A549 (cell line): ENCODE measurements around the gene HERC2. TPM values are rescaled to one million over a fixed set of nuclear protein-coding genes. Genes with fewer than 3 reads are reported as not detected.

Experiments
- ATAC-seq, 2 experiments: fragments of 200-7000 bp in 1 of 2; fragments of >200 bp in 1 of 2; cut with Nextera tagmentation in 1 of 2; cut with Tn5 transposase in 1 of 2; 3 replicates each; pipeline versions ENCODE4 v1.8.0 to v1.9.1; 2018 to 2020; ENCODE audit warnings: mild to moderate bottlenecking in 1 of 2, moderate library complexity in 1 of 2
- CTCF ChIA-PET: fragments of 300-600 bp; sonication (Branson Sonifier 250); formaldehyde crosslinking; extraction: SDS; loops from one replicate; lab custom pipeline; 2021; ENCODE audit warnings: antibody characterized with exemption, inconsistent platforms; lab: Yijun Ruan, JAX
- POLR2A ChIA-PET: fragments of 350-600 bp; formaldehyde crosslinking; extraction: SDS; loops from one replicate; lab custom pipeline; 2021; ENCODE audit warnings: antibody characterized with exemption, inconsistent platforms; lab: Yijun Ruan, JAX
- DNase-seq, 2 experiments: peaks; one replicate each; pipeline versions ENCODE4 v3.0.0 to v3.0.0-alpha.2; 2011 to 2016; ENCODE audit warnings: low read depth in 1 of 2, low spot score in 1 of 2
- FAIRE-seq: peaks from 2 replicates; lab custom pipeline; 2011; peaks lifted over from hg19 to GRCh38; lab: Jason Lieb, UNC
- H3K27ac ChIP-seq, 2 experiments: fragments of >200 bp; sonication (Bioruptor Twin); formaldehyde crosslinking; 3 replicates each; pipeline ENCODE4 v1.5.1; 2016 to 2017
- H3K4me1 ChIP-seq: fragments of >200 bp; sonication (Bioruptor Twin); formaldehyde crosslinking; 3 replicates; pipeline ENCODE4 v1.6.1; 2016
- H3K4me2 ChIP-seq: fragments of >200 bp; sonication (Bioruptor Twin); formaldehyde crosslinking; 3 replicates; pipeline ENCODE4 v1.6.1; 2016
- H3K4me3 ChIP-seq: fragments of >200 bp; sonication (Bioruptor Twin); formaldehyde crosslinking; 3 replicates; pipeline ENCODE4 v1.5.1; 2016
- H3K9me3 ChIP-seq: fragments of >200 bp; sonication (Bioruptor Twin); formaldehyde crosslinking; 3 replicates; pipeline ENCODE4 v1.6.1; 2016
- ATOH8 ChIP-seq: fragments of 250-450 bp; sonication (Bioruptor Pico); IDR thresholded peaks from 2 replicates; pipeline ENCODE4 v1.5.0; 2020; ENCODE audit warnings: low read depth, mild to moderate bottlenecking, moderate library complexity
- BCL3 ChIP-seq: fragments of >200 bp; sonication (Bioruptor Twin); formaldehyde crosslinking; IDR thresholded peaks from 3 replicates; pipeline ENCODE4 v1.6.1; 2016
- CBX2 ChIP-seq: fragments of 200-600 bp; sonication (generic); IDR thresholded peaks from 2 replicates; pipeline ENCODE4 v1.6.1; 2016; ENCODE audit warnings: low read depth, mild to moderate bottlenecking, borderline replicate concordance
- CTCF ChIP-seq: fragments of >200 bp; sonication (Bioruptor Twin); formaldehyde crosslinking; IDR thresholded peaks from 3 replicates; pipeline ENCODE4 v1.5.1; 2016
- EHF ChIP-seq: fragments of 250-450 bp; sonication (Bioruptor Pico); IDR thresholded peaks from 2 replicates; pipeline ENCODE4 v1.5.0; 2020; ENCODE audit warnings: mild to moderate bottlenecking
- EHMT2 ChIP-seq: fragments of 200-600 bp; sonication (generic); IDR thresholded peaks from 2 replicates; pipeline ENCODE4 v1.6.1; 2016; ENCODE audit warnings: antibody characterized with exemption, low read depth, mild to moderate bottlenecking, moderate library complexity
- ESRRA ChIP-seq: fragments of 150-350 bp; IDR thresholded peaks from 2 replicates; pipeline ENCODE4 v1.6.1; 2014; ENCODE audit warnings: mild to moderate bottlenecking, low read length, borderline replicate concordance
- HOXA7 ChIP-seq: fragments of 250-450 bp; sonication (Bioruptor Pico); IDR thresholded peaks from 2 replicates; pipeline ENCODE4 v1.5.0; 2020; ENCODE audit warnings: mild to moderate bottlenecking, moderate library complexity
- HOXB13 ChIP-seq: fragments of 250-450 bp; sonication (Bioruptor Pico); IDR thresholded peaks from 2 replicates; pipeline ENCODE4 v1.5.0; 2020; ENCODE audit warnings: low read depth, mild to moderate bottlenecking, moderate library complexity
- JUN ChIP-seq, 2 experiments: fragments of >200 bp; sonication (Bioruptor Twin); formaldehyde crosslinking; IDR thresholded peaks; 2 replicates in 1 of 2; 3 replicates in 1 of 2; pipeline ENCODE4 v1.6.1; 2016 to 2017
- KDM5A ChIP-seq: fragments of 200-600 bp; sonication (generic); IDR thresholded peaks from 2 replicates; pipeline ENCODE4 v1.6.1; 2016; ENCODE audit warnings: antibody characterized with exemption, mild to moderate bottlenecking
- MAFK ChIP-seq: fragments of 450-650 bp; IDR thresholded peaks from 2 replicates; pipeline ENCODE4 v1.6.1; 2014; ENCODE audit not compliant: partially characterized antibody
- MAX ChIP-seq: IDR thresholded peaks from 2 replicates; pipeline ENCODE4 v1.6.1; 2012
- MAZ ChIP-seq: fragments of 150-350 bp; IDR thresholded peaks from 2 replicates; pipeline ENCODE4 v1.6.1; 2014; ENCODE audit warnings: antibody characterized with exemption, low read depth, low read length, borderline replicate concordance
- MYC ChIP-seq: IDR thresholded peaks from 2 replicates; pipeline ENCODE4 v1.6.1; 2012; ENCODE audit warnings: mild to moderate bottlenecking, inconsistent platforms, low read length, improper control_type of control experiment, borderline replicate concordance
- NFE2L2 ChIP-seq: fragments of 150-350 bp; conservative IDR thresholded peaks from 2 replicates; pipeline ENCODE4 v1.6.1; 2014; ENCODE audit warnings: low read length
- POLR2AphosphoS2 ChIP-seq: conservative IDR thresholded peaks from 2 replicates; pipeline ENCODE4 v1.6.1; 2012; ENCODE audit warnings: low read length, improper control_type of control experiment, inconsistent platforms
- RAD21 ChIP-seq, 2 experiments: fragments of >200 bp in 1 of 2; sonication (Bioruptor Twin) in 1 of 2; formaldehyde crosslinking in 1 of 2; IDR thresholded peaks in 1 of 2; conservative IDR thresholded peaks in 1 of 2; 2 replicates in 1 of 2; 3 replicates in 1 of 2; pipeline ENCODE4 v1.6.1; 2012 to 2018; ENCODE audit warnings: inconsistent platforms in 1 of 2
- RCOR1 ChIP-seq: fragments of 150-350 bp; IDR thresholded peaks from 2 replicates; pipeline ENCODE4 v1.6.1; 2014; ENCODE audit warnings: antibody characterized with exemption, low read length, low read depth
- REST ChIP-seq: fragments of 200-600 bp; sonication (generic); IDR thresholded peaks from 2 replicates; pipeline ENCODE4 v1.6.1; 2016; ENCODE audit warnings: antibody characterized with exemption, mild to moderate bottlenecking, moderate library complexity
- RNF2 ChIP-seq: fragments of 200-600 bp; sonication (generic); IDR thresholded peaks from 2 replicates; pipeline ENCODE4 v1.6.1; 2016; ENCODE audit warnings: low read depth, mild to moderate bottlenecking, antibody characterized with exemption, moderate library complexity, borderline replicate concordance
- SMC3 ChIP-seq: fragments of >200 bp; sonication (Bioruptor Twin); formaldehyde crosslinking; IDR thresholded peaks from 3 replicates; pipeline ENCODE4 v1.6.1; 2018; ENCODE audit warnings: inconsistent platforms
- TFCP2L1 ChIP-seq: fragments of 250-450 bp; sonication (Bioruptor Pico); IDR thresholded peaks from 2 replicates; pipeline ENCODE4 v1.5.0; 2021; ENCODE audit warnings: mild to moderate bottlenecking
- TP53 ChIP-seq: fragments of 250-450 bp; sonication (Bioruptor Pico); IDR thresholded peaks from 2 replicates; pipeline ENCODE4 v1.5.0; 2021; ENCODE audit warnings: mild to moderate bottlenecking, moderate library complexity
- USF2 ChIP-seq: fragments of 450-650 bp; IDR thresholded peaks from 2 replicates; pipeline ENCODE4 v1.6.1; 2014; ENCODE audit warnings: antibody characterized with exemption
- WGBS: methylation state at CpG from one replicate; pipeline ENCODE4 v1.1.6; 2017; ENCODE audit errors: missing lambda C conversion rate; 5-methylcytosine and 5-hydroxymethylcytosine counted together
- polyA plus RNA-seq, 4 experiments: library from polyadenylated mRNA; depleted of rRNA in 3 of 4; stranded (reverse); fragments of >200 nt; fragmentation: RNase III in 1 of 4; extraction: RNeasy Plus Mini Kit Qiagen cat#74134 plus additional on column Dnase treatment in 1 of 4; gene quantifications; 2 replicates in 3 of 4; 3 replicates in 1 of 4; pipeline ENCODE4 v1.2.3, GENCODE V29; 2011 to 2017

The HERC2 gene
- polyA plus RNA-seq, 2 of the 4 experiments (the other 2 are of a cell fraction) = 31.4 to 32.8 TPM

- H3K4me3 ChIP-seq = no peak overlapping the region
- peak; percentile 53 to 63 for DNase-seq
- ATAC-seq = peak in 1 of 2 experiments; percentile 54; a peak in 3 of 6 replicates
- no peaks in the 10 kb centered on the region for H3K9me3 ChIP-seq
- ChIA-PET CTCF (interaction anchor here (0.6 to 7.0 kb wide), 21 partner anchors 8 to 1235 kb away, joined by 3 to 63 read pairs (median 5); partner anchors contain the start of gene OCA2), POLR2A (interaction anchor here (0.5 to 1.0 kb wide), 2 partner anchors 10 to 26 kb away, joined by 3 to 4 read pairs; no protein-coding TSS in a partner anchor)
- H3K4me1 ChIP-seq = no peaks in the 10 kb centered on the region
- peak; percentile 70 for FAIRE-seq
- H3K4me2 ChIP-seq = no peak overlapping the region
- TF ChIP-seq NFE2L2 = no peak
- TF ChIP-seq REST = no peak
- no peak for TF ChIP-seq ESRRA
- TF ChIP-seq JUN (IDR thresholded peaks at IDR 0.05) = no peak
- no peak for TF ChIP-seq POLR2AphosphoS2
- no peak for TF ChIP-seq HOXA7
- no peak for TF ChIP-seq BCL3
- peak; percentile 31 for TF ChIP-seq SMC3
- no peak for TF ChIP-seq HOXB13
- no peak for TF ChIP-seq CBX2
- TF ChIP-seq MAX = no peak
- no peak for TF ChIP-seq RCOR1
- no peak for TF ChIP-seq MAZ
- TF ChIP-seq TFCP2L1 = no peak
- TF ChIP-seq MYC = no peak
- TF ChIP-seq TP53 = no peak
- no peak for TF ChIP-seq RNF2
- no peak for TF ChIP-seq KDM5A
- TF ChIP-seq ATOH8 = no peak
- no peak for TF ChIP-seq EHF (CRISPR knock-in tag)
- no peak for TF ChIP-seq MAFK
- peak; percentile 75 for TF ChIP-seq CTCF
- TF ChIP-seq USF2 = no peak
- TF ChIP-seq RAD21 (conservative IDR thresholded peaks at IDR 0.05 in 1 of 2, IDR thresholded peaks at IDR 0.05 in 1 of 2) = peak; percentile 60; a peak in 4 of 5 replicates
- TF ChIP-seq EHMT2 = no peak
- no peak overlapping the region for H3K27ac ChIP-seq
- 63% methylated on average over 17 of the region's 17 CpGs for WGBS
Observed at GRCh38 chr15:28125673-28126651, 196.0 kb downstream of the HERC2 start.
